GM18511 (cell line): Measurements from ENCODE around the gene GPR161.

ENCODE experiments used
- ATAC-seq: cut with Tn5 transposase; IDR thresholded peaks from one replicate; pipeline ENCODE4 v1.9.1; 2021; ENCODE audit warnings: mild to moderate bottlenecking, moderate library complexity; ENCODE audit not compliant: unreplicated experiment

GPR161 gene

DNA sequence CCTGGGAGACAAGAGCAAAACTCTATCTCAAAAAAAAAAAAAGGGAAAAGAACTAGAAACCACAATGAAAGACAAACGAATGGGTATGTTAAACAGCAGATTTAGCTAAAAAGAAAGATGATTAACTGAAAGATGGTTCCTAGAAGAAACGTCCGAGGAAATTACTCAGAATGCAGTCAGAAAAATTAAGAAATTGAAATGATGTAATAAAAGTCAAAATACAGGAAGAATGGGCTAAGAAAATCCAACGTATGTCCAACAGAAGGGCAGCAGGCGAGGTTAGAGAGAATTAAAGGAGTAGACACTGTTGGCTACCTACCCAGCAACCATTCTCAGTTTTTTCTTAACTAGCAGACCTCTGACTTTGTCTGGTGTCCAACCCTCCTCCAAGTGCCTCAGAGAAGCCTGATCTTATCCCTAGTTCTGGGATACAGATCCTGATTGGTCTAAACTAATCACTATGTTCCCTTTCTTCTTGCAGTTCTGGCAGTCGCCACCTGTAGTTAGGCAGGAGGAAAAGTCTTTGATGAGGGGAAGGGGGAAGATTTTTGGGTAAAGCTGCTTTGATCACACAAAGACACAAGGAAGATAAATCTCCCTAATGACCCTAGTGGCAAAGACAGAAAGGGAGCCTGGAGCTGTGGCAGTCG lies 25.7 kb downstream of the GPR161 start:
- ATAC-seq: no peak

DNA sequence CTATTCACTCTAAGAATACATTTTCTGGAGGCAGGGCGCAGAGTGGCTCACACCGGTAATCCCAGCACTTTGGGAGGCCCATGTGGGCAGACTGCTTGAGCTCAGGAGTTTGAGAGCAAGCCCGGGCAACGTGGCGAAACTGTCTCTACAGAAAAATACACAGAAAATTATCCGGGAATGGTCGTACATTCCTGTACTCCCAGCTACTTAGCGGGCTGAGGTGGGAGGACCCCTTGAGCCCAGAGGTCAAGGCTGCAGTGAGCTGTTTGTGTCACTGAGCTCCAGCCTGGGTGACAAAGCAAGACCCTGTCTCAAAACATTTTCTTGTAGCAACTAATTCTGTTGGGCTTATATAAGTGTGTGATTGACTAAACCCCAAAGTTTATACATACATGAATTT lies 30.5 kb downstream of the GPR161 start:
- no peak for ATAC-seq

DNA sequence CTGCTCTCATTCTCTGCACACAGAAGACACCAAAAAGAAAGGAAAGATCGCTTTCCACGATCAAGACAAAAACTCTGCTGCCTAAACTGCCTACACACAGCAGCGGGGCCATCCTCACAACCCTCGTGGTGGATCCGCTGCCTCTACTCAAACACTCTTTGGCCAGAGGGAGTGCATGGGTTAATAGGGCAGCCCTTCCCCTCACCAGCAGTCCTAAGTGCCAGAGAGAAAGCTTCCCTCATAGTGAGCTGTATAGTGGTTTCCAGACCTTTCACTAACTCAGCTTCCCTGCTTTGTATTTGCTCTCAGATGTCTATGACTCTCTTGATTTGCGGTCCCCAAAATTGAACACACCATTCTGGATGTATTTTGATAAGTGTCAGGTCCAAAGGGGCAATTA lies 30.9 kb downstream of the GPR161 start:
- ATAC-seq: no peak

DNA sequence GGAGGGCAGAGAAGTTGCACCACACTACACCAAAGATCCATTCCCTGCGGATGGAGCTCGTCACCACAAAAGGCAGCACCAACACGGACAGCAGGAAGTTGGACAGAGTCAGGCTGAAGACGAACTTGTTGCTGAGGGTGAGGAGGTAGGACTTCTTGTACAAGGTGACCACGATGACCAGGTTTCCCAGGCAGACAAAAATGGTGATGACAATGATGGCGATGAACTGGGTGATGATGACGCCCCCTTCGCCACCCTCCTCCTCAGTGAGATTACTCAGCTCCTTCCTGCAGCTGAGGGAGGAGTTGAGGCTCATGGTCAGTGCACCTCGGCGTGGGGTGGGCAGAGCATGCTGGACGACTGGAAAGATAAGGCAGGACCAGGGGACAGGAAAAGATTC lies 32.2 kb downstream of the GPR161 start:
- no peak for ATAC-seq

DNA sequence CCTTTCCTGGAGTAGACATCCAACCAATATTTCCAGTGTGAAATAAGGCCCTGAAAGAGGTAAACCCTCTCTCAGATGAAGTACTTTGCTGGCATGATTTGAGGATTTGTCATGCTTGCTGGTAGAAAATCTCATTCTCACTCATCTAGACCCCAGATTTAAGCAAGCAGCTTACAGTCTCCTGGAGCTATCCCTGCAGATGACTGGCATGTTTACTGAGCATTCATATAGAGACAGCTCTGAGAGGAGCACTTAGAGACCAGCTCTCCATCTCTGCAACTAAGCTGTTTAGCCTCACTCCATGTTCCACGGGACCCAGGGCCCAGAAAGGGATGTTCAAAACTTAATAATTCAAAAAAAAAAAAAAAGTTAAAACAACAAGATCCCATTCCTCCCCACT lies 34.2 kb downstream of the GPR161 start:
- ATAC-seq: no peak

DNA sequence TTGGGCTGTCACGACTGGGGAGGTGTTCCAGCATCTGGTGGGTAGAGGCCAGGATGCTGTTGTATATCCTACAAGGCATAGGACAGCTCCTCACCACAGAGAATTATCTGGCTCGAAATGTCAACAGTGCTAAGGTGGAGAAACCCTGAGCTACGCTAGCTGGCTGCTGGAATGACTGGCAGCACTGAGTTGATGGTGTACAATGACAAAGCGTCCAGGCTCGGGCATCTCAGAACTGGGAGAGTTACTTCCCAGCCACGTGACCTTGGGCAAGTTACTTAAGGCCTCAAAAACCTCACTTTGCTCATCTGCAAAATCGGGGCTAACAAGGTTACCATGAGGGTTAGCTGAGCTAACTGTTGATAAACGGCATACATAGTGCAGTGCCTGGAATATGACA lies 35.4 kb downstream of the GPR161 start:
- ATAC-seq: no peak

DNA sequence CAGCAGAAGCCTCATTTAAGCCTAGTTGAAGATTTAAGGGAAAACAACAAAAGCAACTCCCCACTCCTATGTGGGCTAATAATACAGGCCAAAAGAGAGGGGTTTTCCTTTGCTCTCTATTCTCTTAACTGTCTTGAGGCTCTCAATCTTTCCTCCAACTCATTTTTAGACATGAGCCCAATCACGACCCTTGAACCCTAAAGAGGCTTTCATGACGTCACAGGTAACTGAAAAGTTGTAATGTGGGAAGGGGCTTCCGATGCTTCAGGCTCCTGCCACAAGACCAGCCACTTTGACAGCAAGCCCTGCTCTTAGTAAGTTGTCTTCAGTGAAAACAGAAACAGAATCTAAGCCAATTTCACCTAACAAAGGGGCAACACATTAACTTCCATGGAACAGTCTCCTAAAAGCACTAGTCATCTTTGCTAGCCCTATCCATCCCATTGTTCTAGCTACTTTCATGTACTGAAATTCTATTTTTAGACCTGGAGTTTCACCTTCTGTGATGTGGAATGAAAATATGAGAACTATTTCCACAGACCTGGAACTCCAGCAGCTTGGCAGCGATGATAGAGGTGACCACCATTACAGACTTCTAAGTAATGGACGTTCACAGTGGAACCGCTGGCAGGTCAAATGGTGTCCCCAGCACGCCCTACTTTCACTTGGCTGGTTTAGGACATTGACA lies 36.3 kb downstream of the GPR161 start:
- ATAC-seq: no peak

DNA sequence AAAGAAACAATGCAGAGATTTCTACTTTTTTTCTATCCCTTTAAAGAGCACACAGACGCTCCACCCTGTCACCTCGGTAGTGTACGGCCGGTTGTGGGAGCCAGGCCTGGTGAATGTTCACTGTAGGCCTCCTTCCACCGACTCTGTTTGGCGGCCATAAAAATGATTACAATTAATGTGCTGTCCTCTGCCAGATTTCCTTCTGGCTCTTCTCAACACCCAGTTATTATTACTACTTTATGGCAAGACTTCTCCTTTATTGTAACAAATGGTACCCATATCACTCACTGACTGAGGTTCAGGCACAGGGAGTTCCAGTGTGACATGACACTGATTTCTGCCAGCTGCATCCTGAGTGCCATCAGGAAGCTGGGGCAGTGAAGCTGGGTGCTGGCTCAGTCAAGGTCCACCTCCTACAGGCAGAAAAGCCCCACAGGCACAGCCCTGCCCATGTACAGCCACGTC lies 37.4 kb downstream of the GPR161 start:
- ATAC-seq: no peak

DNA sequence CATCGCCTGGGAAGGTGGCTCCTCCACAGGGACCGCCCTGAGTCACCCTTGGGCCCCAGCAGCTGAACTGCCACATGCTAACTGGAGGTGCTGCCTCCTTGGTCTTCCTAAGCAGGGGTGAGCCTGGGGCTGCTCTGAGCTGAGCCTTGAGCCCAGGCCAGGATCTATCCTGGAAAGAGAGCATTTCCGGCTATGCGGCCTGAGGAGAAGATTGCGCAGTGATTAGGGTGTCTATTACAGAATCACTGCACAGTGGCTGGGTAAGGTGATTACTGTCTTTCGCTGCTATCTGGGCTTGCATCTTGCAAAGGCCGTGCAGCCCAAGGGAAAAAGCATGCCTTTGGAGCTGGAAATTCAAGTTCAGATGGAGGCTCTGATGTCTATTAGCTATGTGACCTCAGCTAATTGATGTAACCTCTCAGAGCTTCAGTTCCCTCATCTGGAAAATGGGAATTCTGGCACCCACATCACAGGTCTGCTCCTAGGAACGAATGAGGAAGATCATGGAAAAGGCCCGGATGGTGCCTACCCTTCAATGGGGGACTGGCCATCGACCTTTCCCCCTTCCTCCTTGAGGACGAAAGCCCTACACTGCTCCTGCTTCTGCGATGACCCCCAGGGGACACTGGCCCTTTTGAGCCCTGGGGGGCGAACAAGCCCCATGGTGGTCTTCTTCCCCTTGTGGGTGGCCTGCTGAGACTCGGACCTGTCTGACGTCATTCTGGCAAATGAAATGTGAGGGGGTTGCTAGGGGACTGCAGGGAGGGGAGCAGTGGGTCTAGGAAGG lies 38.0 kb downstream of the GPR161 start:
- no peak for ATAC-seq

DNA sequence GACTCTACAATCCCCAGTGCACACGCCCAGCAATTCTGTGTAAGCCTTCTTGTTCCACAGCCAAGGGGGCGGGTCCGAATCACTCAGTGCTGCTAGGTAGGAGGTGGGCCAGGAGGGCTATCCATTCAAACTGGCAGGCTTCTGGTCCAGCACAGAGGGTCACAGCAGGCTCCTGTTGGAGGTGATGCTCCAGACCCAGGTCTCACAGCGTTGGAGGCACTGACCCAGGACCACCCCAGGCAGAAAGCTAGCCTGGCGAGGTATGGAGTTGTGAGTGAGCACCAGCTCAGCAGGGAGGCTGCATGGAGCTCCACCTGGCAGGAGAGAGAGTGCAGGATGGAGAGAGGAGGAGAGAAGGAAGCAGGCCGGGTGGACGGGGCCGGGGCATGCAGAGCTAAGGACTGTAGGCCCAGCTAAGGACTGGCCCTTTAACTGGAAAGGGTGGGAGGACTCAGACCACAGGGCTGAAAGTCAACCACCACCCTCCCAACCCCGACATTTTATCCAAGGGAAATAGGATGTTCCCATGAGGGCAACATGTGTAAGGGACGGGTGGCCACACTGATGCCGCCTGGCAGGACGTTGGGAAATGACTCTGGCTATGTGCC lies 38.7 kb downstream of the GPR161 start:
- no peak for ATAC-seq

DNA sequence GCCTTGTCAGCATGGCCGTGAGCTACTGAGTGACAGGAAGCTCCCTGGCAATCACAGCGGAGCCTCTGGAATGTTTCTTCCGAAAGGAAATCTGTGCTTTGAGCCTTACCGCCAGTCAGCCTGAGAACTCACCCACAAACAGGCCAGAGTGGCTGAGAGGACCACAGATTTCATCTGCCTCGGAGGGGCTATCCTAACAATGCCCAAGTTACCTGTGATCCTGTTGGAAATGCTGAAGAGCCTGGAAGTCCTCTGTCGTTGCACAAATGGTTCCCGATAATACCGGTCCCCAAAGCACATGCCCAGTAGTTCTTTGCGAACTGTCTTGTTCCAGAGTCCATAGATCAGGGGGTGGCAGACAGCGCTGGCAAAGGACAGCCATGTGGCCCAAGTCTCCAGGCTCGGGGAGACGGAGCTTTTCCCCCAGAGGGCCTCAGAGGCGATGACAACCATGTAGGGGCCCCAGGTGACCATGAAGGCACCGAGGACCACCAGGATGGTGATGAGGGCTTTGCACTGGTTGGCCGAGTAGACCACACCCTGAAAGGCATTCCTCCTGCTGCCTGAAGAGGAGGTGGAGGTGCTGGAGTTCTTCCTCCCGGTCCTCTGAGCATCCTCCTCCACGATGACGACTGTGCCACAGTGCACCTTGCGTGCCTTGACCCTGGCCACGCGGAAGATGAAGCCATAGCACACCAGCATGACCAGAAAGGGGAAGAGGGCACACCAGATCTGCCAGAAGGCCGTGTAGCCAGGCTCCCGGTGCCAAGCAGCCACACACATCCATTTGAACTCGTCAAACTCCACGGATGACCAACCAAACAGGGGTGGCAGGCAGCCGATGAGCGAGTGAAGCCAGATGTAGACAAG lies 40.2 kb downstream of the GPR161 start:
- no peak for ATAC-seq

DNA sequence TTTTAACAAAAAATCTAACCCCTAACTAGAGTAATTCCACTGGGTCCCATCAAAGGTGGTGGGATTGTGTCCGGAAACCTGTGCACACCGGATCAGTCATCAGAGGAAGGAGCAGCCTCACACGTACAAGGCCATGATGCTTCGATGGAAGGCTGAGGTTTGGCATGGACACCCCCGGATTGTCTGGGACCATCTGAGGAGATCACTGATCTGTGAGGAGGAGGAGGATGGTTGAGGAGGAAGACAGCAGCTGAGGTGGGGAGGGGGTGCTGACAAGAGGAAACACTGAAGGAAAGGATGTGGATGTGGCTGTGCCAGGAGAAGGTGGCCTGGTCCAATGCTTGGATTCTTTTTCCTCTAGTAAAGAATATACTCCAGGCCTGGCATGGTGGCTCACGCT lies 41.3 kb downstream of the GPR161 start:
- ATAC-seq: no peak

DNA sequence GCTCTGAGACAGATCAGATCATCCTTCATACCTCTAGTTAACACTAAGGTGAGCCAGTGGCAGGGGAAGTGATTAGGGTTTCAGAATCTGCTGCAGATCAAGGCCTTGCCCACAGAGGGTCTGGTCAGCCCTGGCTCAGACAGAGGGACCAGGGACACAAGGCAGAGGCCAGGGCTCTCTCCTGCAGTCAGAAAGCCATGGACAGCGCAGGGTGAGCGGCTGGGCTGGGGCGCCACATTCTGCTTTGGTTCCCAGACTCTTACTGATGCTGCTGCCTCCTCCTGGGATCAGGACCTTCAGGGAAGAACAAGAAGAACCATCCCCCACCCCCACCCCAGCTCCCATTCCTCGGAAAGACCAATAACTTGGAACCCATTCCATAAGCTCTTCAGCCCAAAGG lies 43.1 kb downstream of the GPR161 start:
- no peak for ATAC-seq

DNA sequence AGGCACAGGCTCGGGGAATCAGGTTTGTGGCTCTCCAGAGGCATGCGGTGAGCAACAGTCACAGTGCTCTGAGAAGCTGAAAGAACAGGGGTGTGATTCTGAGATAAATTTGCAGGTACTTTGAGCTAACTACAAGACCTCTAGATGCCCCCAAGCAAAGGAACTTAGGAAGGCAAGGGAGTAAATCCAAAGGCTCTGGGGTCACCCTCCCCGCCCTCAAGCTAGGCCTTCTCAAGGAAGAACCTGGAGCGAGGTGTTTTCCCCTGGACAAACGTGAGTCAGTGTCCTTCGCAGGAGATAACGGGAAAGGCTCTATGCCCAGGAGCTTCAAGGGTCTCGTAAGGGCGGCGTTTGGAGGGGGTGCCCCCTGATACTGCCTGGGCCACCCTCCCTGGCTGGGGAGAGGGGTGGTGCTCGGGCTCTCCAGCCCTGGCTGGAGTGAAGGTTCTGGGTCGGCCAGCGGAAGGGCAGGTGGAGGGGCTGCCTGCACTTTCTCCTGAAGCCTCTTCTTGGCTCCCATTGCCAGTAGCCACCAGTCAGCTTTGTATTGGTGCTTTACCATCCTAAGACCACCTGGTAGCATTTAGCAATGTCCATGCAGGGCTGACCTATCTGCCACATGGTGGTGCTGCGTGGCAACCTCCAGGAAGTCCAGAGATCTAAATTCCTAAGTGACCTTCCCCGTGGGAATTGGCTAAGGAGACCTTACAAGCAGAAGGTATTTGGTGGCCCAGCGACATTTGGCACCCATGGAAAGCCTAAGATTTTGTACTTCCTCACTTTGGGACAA lies 44.0 kb downstream of the GPR161 start:
- ATAC-seq: no peak

DNA sequence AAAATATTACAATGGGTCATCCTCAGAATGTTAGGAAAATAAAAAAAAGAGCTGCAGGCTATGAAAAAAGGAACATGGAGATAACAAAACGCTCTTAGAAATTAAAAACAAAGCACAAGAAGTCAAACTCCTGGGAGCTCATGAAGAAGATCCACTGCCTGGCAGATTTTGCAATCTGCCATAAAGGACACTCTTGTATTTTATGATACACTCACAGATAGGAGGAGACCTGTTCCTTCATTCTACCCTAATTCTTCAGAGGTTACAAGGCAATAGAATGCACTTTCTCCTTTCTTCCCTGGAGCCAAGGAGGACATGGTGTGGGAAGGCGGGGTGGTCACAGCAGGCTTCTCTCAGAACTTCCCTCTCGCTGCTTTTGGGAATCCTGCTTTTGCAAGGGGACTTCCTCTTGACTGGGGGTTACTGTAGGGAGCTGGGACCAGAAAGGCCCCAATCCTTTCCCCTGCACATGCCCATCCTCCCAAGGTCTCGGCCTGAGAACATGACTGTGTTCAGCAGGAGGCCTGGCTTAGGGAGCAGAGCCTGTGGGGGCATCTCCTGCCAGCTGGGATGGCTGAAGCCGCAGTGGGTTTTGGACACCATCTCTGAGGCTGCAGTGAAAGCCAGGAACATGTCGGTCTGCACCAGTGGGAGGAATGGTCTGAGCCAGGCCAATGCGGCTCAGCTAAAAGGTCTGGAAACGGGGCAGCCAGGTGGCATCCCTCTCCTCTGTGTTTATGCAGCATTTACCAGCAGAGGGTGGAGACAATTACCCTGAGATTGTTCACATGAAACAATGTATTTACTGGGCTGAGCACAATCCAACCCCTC lies 44.8 kb downstream of the GPR161 start:
- no peak for ATAC-seq

DNA sequence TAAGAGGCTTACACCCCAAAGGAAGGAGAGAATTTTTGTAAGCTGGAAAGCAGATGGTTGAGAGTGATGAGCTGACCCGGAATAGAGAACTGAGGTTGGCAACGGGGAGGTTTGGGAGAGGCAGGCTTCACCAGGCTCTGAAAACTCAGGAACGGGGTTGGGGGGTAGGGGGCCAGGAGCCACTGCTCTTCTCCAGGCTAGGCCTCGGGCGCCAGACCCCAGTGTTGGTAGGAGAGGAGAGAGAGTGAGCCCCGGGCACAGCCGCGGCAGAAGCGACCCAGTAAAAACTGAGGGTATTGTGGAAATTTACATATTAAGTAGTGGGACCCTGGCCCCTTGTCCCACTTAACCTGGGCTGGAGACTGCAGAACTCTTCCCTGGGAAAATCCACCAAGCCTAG lies 45.7 kb downstream of the GPR161 start:
- ATAC-seq: no peak

DNA sequence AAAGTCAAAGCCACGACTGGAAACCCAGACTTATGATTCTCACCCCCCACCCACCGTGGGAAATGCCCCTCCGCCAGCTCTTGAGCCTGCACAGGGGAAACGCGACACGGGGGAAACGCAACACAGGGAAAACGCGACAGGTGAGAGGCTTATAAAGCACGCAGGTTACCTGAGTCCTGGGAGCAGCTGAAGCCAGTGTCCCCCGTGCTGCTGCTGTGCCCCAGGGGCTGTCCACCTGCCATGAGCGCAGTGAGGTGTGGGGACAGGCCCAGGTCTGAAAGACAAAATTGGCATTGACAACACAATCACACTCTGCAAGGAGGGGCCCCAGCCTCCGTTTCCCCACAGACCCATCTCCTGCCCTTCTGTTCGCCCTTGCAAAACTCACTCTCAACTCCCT lies 46.3 kb downstream of the GPR161 start:
- ATAC-seq: no peak

DNA sequence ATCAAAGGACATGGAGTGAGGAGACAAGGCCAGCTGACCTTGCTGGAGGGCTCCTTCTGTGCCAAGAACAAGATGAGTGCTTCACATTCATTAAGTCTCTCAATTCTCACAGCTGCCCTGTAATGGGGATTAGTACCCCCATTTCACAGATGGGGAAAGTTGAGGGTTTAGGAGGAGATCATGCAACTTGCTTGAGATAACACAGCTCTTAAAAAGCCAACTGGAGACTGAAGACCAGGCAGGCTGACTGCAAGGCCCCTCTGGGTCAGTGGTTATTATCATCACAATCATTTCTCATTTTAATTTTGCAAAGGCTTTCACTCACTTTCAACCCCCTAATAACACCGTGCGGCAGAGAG lies 46.8 kb downstream of the GPR161 start:
- ATAC-seq: no peak

DNA sequence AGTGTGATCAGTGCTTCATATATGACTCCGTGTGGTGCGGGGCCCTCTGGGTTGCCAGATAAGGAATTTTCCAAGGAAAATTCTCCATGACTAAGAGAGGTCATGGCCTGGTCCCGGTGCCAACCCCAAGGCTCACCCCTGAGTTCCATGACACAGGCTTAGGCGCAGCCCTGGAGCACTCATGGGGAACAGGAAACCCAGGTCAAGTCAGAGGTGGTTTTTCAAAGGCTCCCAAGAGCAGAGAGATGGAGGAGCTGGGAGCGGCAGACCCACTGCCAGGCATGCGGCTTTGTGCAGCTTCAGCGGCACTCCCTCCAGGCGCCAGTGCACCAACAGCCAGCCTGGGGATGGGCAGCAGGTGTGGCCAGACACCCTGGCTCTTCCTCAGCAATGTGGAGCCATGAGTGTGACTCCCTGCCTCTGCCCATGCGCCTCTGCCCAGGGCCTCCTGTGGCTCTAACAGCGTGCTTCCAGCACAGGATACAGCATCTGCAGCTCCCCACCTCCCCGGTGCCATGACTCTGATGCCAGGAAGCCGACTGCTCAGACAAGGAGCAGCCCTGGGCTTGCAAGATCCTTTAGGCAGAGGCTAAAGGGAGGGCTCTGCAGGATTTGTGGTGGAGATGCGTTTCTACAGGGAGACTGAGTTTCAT lies 47.3 kb downstream of the GPR161 start:
- ATAC-seq: no peak
